ENCODE results near the gene RAD51B.

DNA sequence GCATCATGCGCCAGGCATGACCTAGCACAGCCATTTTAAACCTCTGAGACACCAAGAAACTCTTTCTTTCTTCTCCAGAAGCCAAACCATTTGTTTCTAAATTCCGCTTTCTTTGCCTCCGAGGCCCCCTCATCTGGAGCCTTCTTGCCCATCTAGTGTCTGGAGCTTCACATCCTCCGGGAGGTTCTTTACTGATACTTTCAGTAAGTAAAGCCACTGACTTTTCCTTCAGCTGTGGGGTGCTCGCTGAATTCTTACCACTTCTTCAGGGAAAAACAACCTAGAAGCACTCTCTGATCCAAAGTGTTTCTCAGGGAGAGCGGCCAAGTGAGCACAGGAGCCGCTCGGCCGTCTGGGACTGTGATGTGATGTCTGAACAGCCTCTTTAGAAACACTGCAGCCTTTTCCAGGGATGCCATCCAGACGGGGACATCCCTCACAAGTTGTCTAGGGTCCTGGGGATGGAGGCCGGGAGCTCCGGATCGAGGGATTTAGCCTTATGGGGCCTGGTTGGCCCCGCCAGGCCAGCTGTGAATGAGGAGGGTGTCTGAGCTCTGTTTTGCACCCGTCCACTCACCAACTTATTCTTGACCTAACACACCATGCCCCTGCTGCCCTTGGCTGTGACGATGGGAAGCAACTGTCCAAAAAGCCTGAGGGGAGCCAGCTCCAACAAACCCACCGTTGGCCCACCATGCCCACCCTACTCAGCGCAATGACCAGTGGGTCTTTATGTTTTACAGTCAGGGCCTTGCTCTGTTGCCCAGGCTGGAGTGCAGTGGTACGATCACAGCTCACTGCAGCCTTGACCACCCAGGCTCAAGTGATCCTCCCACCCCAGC is 812.7 kb downstream of the RAD51B start:
- TF ChIP-seq, protein P1, sequence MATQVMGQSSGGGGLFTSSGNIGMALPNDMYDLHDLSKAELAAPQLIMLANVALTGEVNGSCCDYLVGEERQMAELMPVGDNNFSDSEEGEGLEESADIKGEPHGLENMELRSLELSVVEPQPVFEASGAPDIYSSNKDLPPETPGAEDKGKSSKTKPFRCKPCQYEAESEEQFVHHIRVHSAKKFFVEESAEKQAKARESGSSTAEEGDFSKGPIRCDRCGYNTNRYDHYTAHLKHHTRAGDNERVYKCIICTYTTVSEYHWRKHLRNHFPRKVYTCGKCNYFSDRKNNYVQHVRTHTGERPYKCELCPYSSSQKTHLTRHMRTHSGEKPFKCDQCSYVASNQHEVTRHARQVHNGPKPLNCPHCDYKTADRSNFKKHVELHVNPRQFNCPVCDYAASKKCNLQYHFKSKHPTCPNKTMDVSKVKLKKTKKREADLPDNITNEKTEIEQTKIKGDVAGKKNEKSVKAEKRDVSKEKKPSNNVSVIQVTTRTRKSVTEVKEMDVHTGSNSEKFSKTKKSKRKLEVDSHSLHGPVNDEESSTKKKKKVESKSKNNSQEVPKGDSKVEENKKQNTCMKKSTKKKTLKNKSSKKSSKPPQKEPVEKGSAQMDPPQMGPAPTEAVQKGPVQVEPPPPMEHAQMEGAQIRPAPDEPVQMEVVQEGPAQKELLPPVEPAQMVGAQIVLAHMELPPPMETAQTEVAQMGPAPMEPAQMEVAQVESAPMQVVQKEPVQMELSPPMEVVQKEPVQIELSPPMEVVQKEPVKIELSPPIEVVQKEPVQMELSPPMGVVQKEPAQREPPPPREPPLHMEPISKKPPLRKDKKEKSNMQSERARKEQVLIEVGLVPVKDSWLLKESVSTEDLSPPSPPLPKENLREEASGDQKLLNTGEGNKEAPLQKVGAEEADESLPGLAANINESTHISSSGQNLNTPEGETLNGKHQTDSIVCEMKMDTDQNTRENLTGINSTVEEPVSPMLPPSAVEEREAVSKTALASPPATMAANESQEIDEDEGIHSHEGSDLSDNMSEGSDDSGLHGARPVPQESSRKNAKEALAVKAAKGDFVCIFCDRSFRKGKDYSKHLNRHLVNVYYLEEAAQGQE (IDR thresholded peaks at IDR 0.05; ENCODE audit: insufficient replicate concordance, low read depth): no peak
- TF ChIP-seq, protein P2, sequence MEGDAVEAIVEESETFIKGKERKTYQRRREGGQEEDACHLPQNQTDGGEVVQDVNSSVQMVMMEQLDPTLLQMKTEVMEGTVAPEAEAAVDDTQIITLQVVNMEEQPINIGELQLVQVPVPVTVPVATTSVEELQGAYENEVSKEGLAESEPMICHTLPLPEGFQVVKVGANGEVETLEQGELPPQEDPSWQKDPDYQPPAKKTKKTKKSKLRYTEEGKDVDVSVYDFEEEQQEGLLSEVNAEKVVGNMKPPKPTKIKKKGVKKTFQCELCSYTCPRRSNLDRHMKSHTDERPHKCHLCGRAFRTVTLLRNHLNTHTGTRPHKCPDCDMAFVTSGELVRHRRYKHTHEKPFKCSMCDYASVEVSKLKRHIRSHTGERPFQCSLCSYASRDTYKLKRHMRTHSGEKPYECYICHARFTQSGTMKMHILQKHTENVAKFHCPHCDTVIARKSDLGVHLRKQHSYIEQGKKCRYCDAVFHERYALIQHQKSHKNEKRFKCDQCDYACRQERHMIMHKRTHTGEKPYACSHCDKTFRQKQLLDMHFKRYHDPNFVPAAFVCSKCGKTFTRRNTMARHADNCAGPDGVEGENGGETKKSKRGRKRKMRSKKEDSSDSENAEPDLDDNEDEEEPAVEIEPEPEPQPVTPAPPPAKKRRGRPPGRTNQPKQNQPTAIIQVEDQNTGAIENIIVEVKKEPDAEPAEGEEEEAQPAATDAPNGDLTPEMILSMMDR (IDR thresholded peaks at IDR 0.05; ENCODE audit: insufficient read depth, low read length): no peak
- TF ChIP-seq POLR2AphosphoS5 (IDR thresholded peaks at IDR 0.05; ENCODE audit: low read depth): no peak
- TF ChIP-seq GABPA (IDR thresholded peaks at IDR 0.05; ENCODE audit: low read depth): no peak

All from HL-60 (cell line).